ENCODE results near the gene PLCB4. TPM values are rescaled to one million over a fixed set of nuclear protein-coding genes. Genes with fewer than 3 reads are reported as not detected.

The PLCB4 gene
- total RNA-seq, 4 donors from 2014 or later, result 20.6 to 45.9 (median 34.2) TPM

GRCh38 chr20:9119776-9120175 is 50.9 kb downstream of the PLCB4 start:
- peaks cover 0 to 5% (median 2%) of the 10 kb centered on the region in 4 donors for H3K4me1 ChIP-seq
- DNase-seq, result no peak
- intact Hi-C loops (cut with DNase I; ENCODE audit: low total_unique reads), result no loop called here
- TF ChIP-seq POLR2A (IDR thresholded peaks at IDR 0.05) (no peak), POLR2AphosphoS5 (IDR thresholded peaks at IDR 0.05) (no peak), EP300 (IDR thresholded peaks at IDR 0.05; ENCODE audit: low read depth) (no peak)
- TF ChIP-seq, protein P1, sequence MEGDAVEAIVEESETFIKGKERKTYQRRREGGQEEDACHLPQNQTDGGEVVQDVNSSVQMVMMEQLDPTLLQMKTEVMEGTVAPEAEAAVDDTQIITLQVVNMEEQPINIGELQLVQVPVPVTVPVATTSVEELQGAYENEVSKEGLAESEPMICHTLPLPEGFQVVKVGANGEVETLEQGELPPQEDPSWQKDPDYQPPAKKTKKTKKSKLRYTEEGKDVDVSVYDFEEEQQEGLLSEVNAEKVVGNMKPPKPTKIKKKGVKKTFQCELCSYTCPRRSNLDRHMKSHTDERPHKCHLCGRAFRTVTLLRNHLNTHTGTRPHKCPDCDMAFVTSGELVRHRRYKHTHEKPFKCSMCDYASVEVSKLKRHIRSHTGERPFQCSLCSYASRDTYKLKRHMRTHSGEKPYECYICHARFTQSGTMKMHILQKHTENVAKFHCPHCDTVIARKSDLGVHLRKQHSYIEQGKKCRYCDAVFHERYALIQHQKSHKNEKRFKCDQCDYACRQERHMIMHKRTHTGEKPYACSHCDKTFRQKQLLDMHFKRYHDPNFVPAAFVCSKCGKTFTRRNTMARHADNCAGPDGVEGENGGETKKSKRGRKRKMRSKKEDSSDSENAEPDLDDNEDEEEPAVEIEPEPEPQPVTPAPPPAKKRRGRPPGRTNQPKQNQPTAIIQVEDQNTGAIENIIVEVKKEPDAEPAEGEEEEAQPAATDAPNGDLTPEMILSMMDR (IDR thresholded peaks at IDR 0.05), result no peak
- H3K9me3 ChIP-seq, result no peaks in the 10 kb centered on the region
- no peak overlapping the region for H3K27ac ChIP-seq
- no peak overlapping the region for H3K4me3 ChIP-seq
- in situ Hi-C loops (cut with MboI; ENCODE audit: low pct_ligation_motif_present in 1 of 4, low pct_unique_long_range_greater_than_20kb in 1 of 4, low sequenced_read_pairs in 3 of 4), result no loop called here
- no peaks in the 10 kb centered on the region for H3K36me3 ChIP-seq
- H3K27me3 ChIP-seq, result no peaks in the 10 kb centered on the region
- 54 to 100% methylated on average over 2 to 7 of the region's 7 CpGs for WGBS, 2 donors (ENCODE audit: low coverage in 1 of 2)

DNA sequence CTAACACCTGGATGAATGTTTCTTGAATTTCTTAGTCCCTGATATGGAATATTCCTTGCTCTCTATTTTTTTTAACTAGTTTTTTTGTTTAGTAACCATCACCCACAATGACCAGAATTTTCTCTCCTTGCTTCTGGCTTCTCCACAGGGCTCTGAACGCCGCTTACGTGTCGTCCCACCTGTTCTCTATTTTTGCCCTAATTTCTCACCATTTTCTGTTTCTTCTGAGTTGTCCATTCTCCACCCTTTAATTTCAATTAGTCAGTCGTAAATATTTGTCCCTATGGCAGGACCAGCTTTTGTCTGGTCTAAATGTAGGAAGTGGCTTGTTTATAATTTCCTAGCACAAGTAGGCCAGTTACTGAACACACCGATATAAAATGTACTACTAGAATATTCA is 52.3 kb downstream of the PLCB4 start:
- no peaks in the 10 kb centered on the region for H3K9me3 ChIP-seq
- intact Hi-C loops (cut with DNase I; ENCODE audit: low total_unique reads), result no loop called here
- no peak overlapping the region for H3K27ac ChIP-seq
- no peak overlapping the region for H3K4me3 ChIP-seq
- no peak for DNase-seq
- TF ChIP-seq POLR2AphosphoS5 (IDR thresholded peaks at IDR 0.05) (no peak), EP300 (IDR thresholded peaks at IDR 0.05; ENCODE audit: low read depth) (no peak), POLR2A (IDR thresholded peaks at IDR 0.05) (no peak)
- TF ChIP-seq, protein P1 (IDR thresholded peaks at IDR 0.05), result no peak
- H3K4me1 ChIP-seq, result peaks cover 0 to 5% (median 2%) of the 10 kb centered on the region in 4 donors
- H3K36me3 ChIP-seq, result no peaks in the 10 kb centered on the region
- in situ Hi-C loops (cut with MboI; ENCODE audit: low pct_ligation_motif_present in 1 of 4, low pct_unique_long_range_greater_than_20kb in 1 of 4, low sequenced_read_pairs in 3 of 4), result no loop called here
- 74 to 78% methylated on average over 6 of the region's 6 CpGs for WGBS, 2 donors (ENCODE audit: low coverage in 1 of 2)
- H3K27me3 ChIP-seq, result no peaks in the 10 kb centered on the region

GRCh38 chr20:9122571-9122970 is 53.7 kb downstream of the PLCB4 start:
- no peak overlapping the region for H3K4me3 ChIP-seq
- 92 to 100% methylated on average over 2 of the region's 2 CpGs for WGBS, 2 donors (ENCODE audit: low coverage in 1 of 2)
- no peak for DNase-seq
- TF ChIP-seq POLR2A (IDR thresholded peaks at IDR 0.05) (no peak), EP300 (IDR thresholded peaks at IDR 0.05; ENCODE audit: low read depth) (no peak), POLR2AphosphoS5 (IDR thresholded peaks at IDR 0.05) (no peak)
- TF ChIP-seq, protein P1 (IDR thresholded peaks at IDR 0.05), result no peak
- no peaks in the 10 kb centered on the region for H3K9me3 ChIP-seq
- in situ Hi-C loops (cut with MboI; ENCODE audit: low pct_ligation_motif_present in 1 of 4, low pct_unique_long_range_greater_than_20kb in 1 of 4, low sequenced_read_pairs in 3 of 4), result no loop called here
- H3K27ac ChIP-seq, result no peak overlapping the region
- no peaks in the 10 kb centered on the region for H3K36me3 ChIP-seq
- H3K27me3 ChIP-seq, result no peaks in the 10 kb centered on the region
- peaks cover 0 to 5% (median 2%) of the 10 kb centered on the region in 4 donors for H3K4me1 ChIP-seq
- intact Hi-C loops (cut with DNase I; ENCODE audit: low total_unique reads), result no loop called here

GRCh38 chr20:9126527-9126926 is 57.6 kb downstream of the PLCB4 start:
- Histone ChIP-seq H3K4me1 (peaks cover 0 to 12% (median 2%) of the 10 kb centered on the region in 4 donors), H3K27me3 (no peaks in the 10 kb centered on the region), H3K27ac (no peak overlapping the region), H3K9me3 (peaks cover 0 to 3% of the 10 kb centered on the region in 2 donors), H3K4me3 (no peak overlapping the region), H3K36me3 (no peaks in the 10 kb centered on the region)
- in situ Hi-C loops (cut with MboI; ENCODE audit: low pct_ligation_motif_present in 1 of 4, low pct_unique_long_range_greater_than_20kb in 1 of 4, low sequenced_read_pairs in 3 of 4) (no loop called here), intact Hi-C loops (cut with DNase I; ENCODE audit: low total_unique reads) (no loop called here)
- DNase-seq, result no peak
- TF ChIP-seq POLR2A (IDR thresholded peaks at IDR 0.05) (no peak), EP300 (IDR thresholded peaks at IDR 0.05; ENCODE audit: low read depth) (no peak), POLR2AphosphoS5 (IDR thresholded peaks at IDR 0.05) (no peak)
- TF ChIP-seq, protein P1 (IDR thresholded peaks at IDR 0.05), result no peak

Measured in transverse colon (tissue), 4 donors.